Vein endothelial cell (primary cell): ENCODE results near the gene OR4Q3. TPM values are rescaled to one million over a fixed set of nuclear protein-coding genes. Genes with fewer than 3 reads are reported as not detected.

Experiments
- small RNA-seq: library from RNA; depleted of rRNA; stranded (forward); fragments of <200 nt; gene quantifications from one replicate; pipeline ENCODE3, GENCODE V24; 2012
- total RNA-seq: library from RNA; depleted of rRNA; stranded (reverse); fragments of >200 nt; gene quantifications from 2 replicates; pipeline ENCODE4 v1.2.3, GENCODE V29; 2012

The OR4Q3 gene
- total RNA-seq: not detected in 2 replicates

DNA sequence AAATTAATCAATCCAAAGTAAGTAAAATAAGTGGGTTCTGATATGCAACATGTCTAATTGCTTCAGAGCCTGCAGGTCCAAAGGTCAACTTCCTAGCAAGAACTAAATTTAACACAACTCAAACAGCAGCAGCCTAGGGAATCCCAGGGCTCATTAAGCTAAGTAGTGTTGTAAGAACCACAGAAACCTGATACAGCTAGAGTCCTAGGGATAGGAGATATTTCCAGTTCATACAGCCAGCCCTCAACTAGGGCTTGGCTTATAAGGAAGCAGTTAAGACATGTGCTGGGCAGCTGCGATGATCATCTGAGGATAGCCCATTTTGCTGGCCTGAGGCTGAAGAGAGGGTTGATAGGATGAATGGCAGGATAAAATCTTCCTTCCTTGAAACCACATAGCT, at the start of gene OR4Q3:
Gene OR4Q3, plus strand, starts transcription at position 316 of the 400 bp plus-strand sequence.

DNA sequence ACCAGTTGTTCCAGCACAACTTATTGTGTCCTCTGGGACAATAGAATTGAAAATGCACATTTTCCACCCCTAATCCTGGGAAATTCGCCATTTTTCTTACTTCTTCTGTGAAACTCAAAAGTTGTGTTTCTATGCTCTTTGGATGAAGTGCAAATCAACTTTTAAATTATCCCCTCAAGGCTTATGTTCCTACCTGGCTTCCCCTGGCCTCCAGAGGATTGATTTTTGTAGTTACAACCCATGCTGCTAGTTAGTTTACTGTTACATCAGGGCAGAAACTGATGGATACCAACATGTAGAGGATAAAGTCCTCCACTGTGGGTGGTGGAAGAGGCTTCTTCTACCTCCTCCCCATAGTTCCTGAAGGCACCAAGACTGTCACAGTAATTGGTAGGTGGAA, 29.8 kb downstream of the OR4Q3 start, which contains the start of gene OR4M1:
Gene OR4M1, plus strand, starts transcription at position 301 of the 400 bp plus-strand sequence. CDS start 6,819 bp downstream, outside the sequence.

Small RNAs within 50 kb of the gene (small RNA-seq; reads per million reads assigned to genes)
- not detected for gene AL512310.1

Other genes starting within 250 kb of the OR4Q3 start
- gene OR11H2, start 29.7 kb upstream of the OR4Q3 start, total RNA-seq: not detected in 2 replicates
- gene OR4M1, start 29.9 kb downstream of the OR4Q3 start, total RNA-seq: not detected in 2 replicates
- not detected in 2 replicates for gene OR4N2, start 60.2 kb downstream of the OR4Q3 start, total RNA-seq
- gene OR4K2, start 131.6 kb downstream of the OR4Q3 start, total RNA-seq: not detected in 2 replicates
- not detected in 2 replicates for gene OR4K5, start 177.0 kb downstream of the OR4Q3 start, total RNA-seq
- not detected in 2 replicates for gene OR4K1, start 187.3 kb downstream of the OR4Q3 start, total RNA-seq
- not detected in 2 replicates for gene OR4K15, start 232.0 kb downstream of the OR4Q3 start, total RNA-seq